Gastroesophageal sphincter (tissue), 3 donors: ENCODE measurements around the gene ICA1.

Experiments used
- CTCF ChIP-seq, 4 experiments: fragments of 200-600 bp in 2 of 4; fragments of 450-650 bp in 2 of 4; sonication (generic) in 1 of 4; IDR thresholded peaks; one replicate each; pipeline ENCODE4 v1.5.1; 2017 to 2019; ENCODE audit warnings: antibody characterized with exemption in 4 of 4, mild to moderate bottlenecking in 2 of 4, moderate library complexity in 2 of 4
- EP300 ChIP-seq: sonication (generic); formaldehyde crosslinking; IDR thresholded peaks from one replicate; pipeline ENCODE4 v1.6.1; 2017; ENCODE audit warnings: antibody characterized with exemption, mild to moderate bottlenecking
- POLR2A ChIP-seq, 2 donors: fragments of 450-650 bp; IDR thresholded peaks; one replicate each; pipeline ENCODE4 v1.6.1; 2017; ENCODE audit warnings: antibody characterized with exemption in 2 of 2, mild to moderate bottlenecking in 2 of 2, moderate library complexity in 1 of 2
- POLR2AphosphoS5 ChIP-seq: sonication (generic); formaldehyde crosslinking; IDR thresholded peaks from one replicate; pipeline ENCODE4 v1.6.1; 2017; ENCODE audit warnings: antibody characterized with exemption

GRCh38 chr7:8310876-8311275, 48.9 kb upstream of the ICA1 start:
- no peak for TF ChIP-seq CTCF (IDR thresholded peaks at IDR 0.05)
- TF ChIP-seq POLR2AphosphoS5, result no peak
- no peak for TF ChIP-seq POLR2A (IDR thresholded peaks at IDR 0.05)
- no peak for TF ChIP-seq EP300
